Lower leg skin (tissue), 4 donors: Measurements from ENCODE around the gene VAV3. TPM values are rescaled to one million over a fixed set of nuclear protein-coding genes. Genes with fewer than 3 reads are reported as not detected.

Experiments used
- DNase-seq, 2 donors: peaks; one replicate each; pipeline ENCODE4 v3.0.0-alpha.2; 2019; ENCODE audit warnings: low spot score in 2 of 2
- H3K4me3 ChIP-seq: fragments of 200-600 bp; sonication (generic); 2 replicates; pipeline ENCODE4 v1.5.1; 2017; ENCODE audit warnings: mild to moderate bottlenecking, low read depth; ENCODE audit not compliant: poor library complexity, severe bottlenecking
- CTCF ChIP-seq, 3 donors: fragments of 450-650 bp; IDR thresholded peaks; one replicate each; pipeline ENCODE4 v1.5.1; 2016; ENCODE audit warnings: antibody characterized with exemption in 3 of 3, mild to moderate bottlenecking in 3 of 3, moderate library complexity in 2 of 3
- POLR2A ChIP-seq, 2 donors: fragments of 450-650 bp; IDR thresholded peaks; one replicate each; pipeline ENCODE4 v1.6.1; 2016 to 2017; ENCODE audit warnings: antibody characterized with exemption in 2 of 2, mild to moderate bottlenecking in 1 of 2, moderate library complexity in 1 of 2
- WGBS, 2 donors: methylation state at CpG; one replicate each; pipeline ENCODE4 v1.1.5; 2018; 5-methylcytosine and 5-hydroxymethylcytosine counted together
- intact Hi-C: fragments of 100-400 bp; cut with DNase I; formaldehyde crosslinking; loops from one replicate; pipeline ENCODE4 v1.15.0; 2023; ENCODE audit warnings: low total_unique reads
- total RNA-seq, 4 donors: library from RNA; depleted of rRNA; stranded (reverse); fragments of >200 nt; gene quantifications; one replicate each; pipeline ENCODE4 v1.1.0, GENCODE V29; 2016

VAV3 gene
- total RNA-seq, 4 donors from 2014 or later: 102 to 200 (median 147) TPM

- DNase-seq: no peak
- TF ChIP-seq CTCF (IDR thresholded peaks at IDR 0.05) (no peak), POLR2A (IDR thresholded peaks at IDR 0.05) (no peak)
- WGBS, 2 donors: 78 to 85% methylated on average over 4 of the region's 4 CpGs
- intact Hi-C loops: no loop called here
- H3K4me3 ChIP-seq: no peak overlapping the region
Observed at GRCh38 chr1:107625405-107626029, 339.5 kb downstream of the VAV3 start.

DNA sequence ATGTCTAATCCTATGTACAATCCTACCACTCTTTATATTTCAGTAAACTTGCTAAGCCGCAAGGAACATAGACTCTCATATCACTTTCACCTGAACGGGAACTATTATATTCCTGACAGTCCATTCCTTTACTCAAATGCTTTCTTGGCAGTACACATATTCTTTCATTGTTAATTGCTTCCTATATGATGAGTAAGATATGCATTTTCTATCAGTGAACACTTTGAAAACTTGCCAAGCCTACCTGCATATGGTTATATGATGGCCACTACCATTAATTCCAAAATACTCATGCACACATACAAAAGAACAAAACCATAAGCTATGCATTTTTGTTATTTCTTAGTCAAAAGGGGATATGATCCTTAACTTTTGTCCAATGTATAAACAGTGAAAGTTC lies 341.5 kb downstream of the VAV3 start:
- TF ChIP-seq POLR2A (IDR thresholded peaks at IDR 0.05) (no peak), CTCF (IDR thresholded peaks at IDR 0.05) (no peak)
- intact Hi-C loops: no loop called here
- DNase-seq: no peak
- no peak overlapping the region for H3K4me3 ChIP-seq
- 72 to 78% methylated on average over 2 of the region's 2 CpGs for WGBS, 2 donors

DNA sequence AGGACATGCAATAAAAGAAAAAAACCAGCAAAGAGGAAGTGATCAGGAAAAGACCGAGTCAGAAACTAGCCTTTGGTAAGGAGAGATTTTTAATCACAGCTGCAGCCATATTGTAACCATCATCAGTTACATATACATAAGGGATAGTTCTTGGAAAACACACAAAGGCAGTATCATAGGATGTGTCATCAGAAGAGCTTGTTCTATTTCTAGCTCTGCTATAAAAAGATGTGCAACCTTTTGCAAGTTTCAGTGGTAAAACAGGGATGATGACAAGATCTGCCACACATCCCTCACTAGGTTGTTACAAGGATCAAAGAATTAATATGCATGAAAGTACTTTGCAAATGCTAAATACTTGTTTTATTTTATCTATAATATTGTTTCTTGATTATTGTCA lies 342.0 kb downstream of the VAV3 start:
- H3K4me3 ChIP-seq: no peak overlapping the region
- DNase-seq: no peak
- WGBS, 2 donors: 29 to 55% methylated on average over 1 of the region's 1 CpG
- TF ChIP-seq POLR2A (IDR thresholded peaks at IDR 0.05): no peak
- no peak for TF ChIP-seq CTCF (IDR thresholded peaks at IDR 0.05)
- intact Hi-C loops: no loop called here

DNA sequence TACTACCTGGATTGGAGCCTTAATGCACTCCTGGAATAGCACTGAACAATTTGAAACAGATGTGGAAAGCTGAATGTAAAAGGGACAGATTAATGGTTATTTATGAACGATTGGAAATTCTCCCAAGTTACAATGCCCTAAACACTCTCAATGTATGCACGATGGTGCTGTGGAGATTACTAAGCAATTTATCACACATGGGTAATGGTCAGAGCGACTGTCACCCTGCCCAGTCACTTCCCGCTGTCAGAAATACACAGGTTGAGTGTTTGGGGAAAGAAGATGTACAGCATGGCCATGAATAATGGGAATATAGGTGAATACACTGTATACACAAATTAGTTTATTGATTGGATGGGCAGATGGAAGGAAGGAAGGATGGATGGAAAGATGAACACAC lies 342.4 kb downstream of the VAV3 start:
- WGBS, 2 donors: 71 to 74% methylated on average over 4 of the region's 4 CpGs
- intact Hi-C loops: no loop called here
- TF ChIP-seq CTCF (IDR thresholded peaks at IDR 0.05): no peak
- TF ChIP-seq POLR2A (IDR thresholded peaks at IDR 0.05): no peak
- no peak for DNase-seq
- no peak overlapping the region for H3K4me3 ChIP-seq

DNA sequence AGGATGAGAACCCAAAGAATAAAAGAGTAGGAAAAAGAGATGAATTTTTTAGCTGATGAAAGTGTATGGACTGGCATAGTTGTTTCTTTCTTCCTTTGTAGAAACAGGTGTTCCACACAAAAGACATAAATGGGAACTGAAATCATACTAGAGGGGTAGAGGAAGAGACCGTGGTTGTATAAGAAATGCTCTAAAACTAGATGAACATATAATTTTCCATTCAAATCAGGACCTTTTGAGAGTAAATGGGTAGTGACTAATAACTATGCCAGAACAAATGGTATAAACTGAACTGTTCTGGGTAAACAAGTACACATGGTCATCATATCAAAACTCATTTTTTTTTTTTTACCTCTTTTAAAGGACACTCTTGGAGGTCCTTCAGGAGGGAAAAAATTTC lies 344.2 kb downstream of the VAV3 start:
- TF ChIP-seq POLR2A (IDR thresholded peaks at IDR 0.05): no peak
- no peak for TF ChIP-seq CTCF (IDR thresholded peaks at IDR 0.05)
- DNase-seq: no peak
- no peak overlapping the region for H3K4me3 ChIP-seq
- 84 to 93% methylated on average over 1 of the region's 1 CpG for WGBS, 2 donors
- intact Hi-C loops: no loop called here

- no peak for DNase-seq
- intact Hi-C loops: no loop called here
Observed at GRCh38 chr1:107618539-107618938, 346.4 kb downstream of the VAV3 start.

More at GRCh38 chr1:107618539-107618938, 346.4 kb downstream of the VAV3 start:
- TF ChIP-seq CTCF (IDR thresholded peaks at IDR 0.05) (no peak), POLR2A (IDR thresholded peaks at IDR 0.05) (no peak)
- no peak overlapping the region for H3K4me3 ChIP-seq
